Muscle layer of colon (tissue), 2 donors: ENCODE data around the gene RAET1G.
"Not testable (repeated sequence)": the region's sequence is repeated elsewhere in the genome, so short reads cannot be mapped to it uniquely, and the experiment has no call there.

Experiments used
- H3K27ac ChIP-seq: one replicate; pipeline ENCODE4 v1.7.0; 2013; ENCODE audit warnings: low read depth, mild to moderate bottlenecking, low read length, moderate library complexity
- H3K27me3 ChIP-seq, 2 donors: one replicate each; pipeline ENCODE4 v1.7.0; 2013; ENCODE audit warnings: low read length in 2 of 2, mild to moderate bottlenecking in 2 of 2; ENCODE audit not compliant: insufficient read depth in 2 of 2, control insufficient read depth in 1 of 2
- H3K36me3 ChIP-seq: one replicate; pipeline ENCODE4 v1.7.0; 2013; ENCODE audit warnings: mild to moderate bottlenecking, low read length; ENCODE audit not compliant: insufficient read depth
- H3K4me1 ChIP-seq: one replicate; pipeline ENCODE4 v1.7.0; 2013; ENCODE audit warnings: mild to moderate bottlenecking, low read length; ENCODE audit not compliant: insufficient read depth
- H3K4me3 ChIP-seq, 2 donors: one replicate each; pipeline ENCODE4 v1.7.0; 2013; ENCODE audit warnings: low read length in 2 of 2, low read depth in 1 of 2, mild to moderate bottlenecking in 1 of 2, moderate library complexity in 1 of 2
- H3K9ac ChIP-seq: one replicate; pipeline ENCODE4 v1.7.0; 2013; ENCODE audit warnings: low read length
- H3K9me3 ChIP-seq: one replicate; pipeline ENCODE4 v1.7.0; 2013; ENCODE audit warnings: mild to moderate bottlenecking, low read length
- donor health status: abdominal sarcoma.
- donor health status: Adenocarcinoma of cecum.

The RAET1G gene

DNA sequence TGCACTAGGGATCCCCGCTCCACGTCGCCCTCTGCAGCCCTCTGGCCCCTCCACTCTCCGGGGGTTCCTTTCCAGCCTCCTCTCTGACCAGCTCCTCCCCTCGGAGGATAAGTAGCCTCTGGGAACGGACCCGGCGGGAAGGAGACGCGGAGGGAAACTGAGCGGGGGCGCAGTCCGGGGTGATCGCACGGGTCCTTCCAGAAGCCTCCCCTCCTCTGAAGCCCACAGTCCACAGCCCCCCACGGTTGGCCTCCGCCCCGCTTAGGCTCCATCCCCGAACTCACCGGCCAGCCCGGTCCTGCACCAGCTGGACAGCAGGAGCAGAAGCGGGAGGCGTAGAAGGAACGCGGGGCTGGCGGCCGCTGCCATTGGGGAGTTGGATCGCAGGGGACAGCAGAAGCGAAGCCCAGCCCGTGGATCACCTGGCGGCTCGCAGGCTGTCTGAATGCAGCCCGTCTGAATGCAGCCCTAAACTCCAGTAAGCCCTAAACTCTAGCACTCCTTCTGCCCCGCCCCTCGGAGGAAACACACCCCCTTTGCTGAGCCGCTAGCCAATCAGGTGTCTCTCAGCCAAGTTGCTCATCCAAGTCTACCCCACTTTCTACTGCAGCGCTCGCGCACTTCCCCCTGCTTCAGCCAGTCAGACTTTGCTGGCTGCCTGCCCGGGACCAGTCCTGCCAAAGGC is at the start of gene RAET1G:
Gene RAET1G (minus strand): TSS at position 480 of the 685 bp plus-strand sequence. CDS start 111 bp downstream, at position 369.
- peaks cover 10 to 18% of the 10 kb centered on the region in 2 donors for H3K27me3 ChIP-seq
- no peak within 1 kb of the TSS for H3K27ac ChIP-seq
- peak within 1 kb of the TSS; percentile 65 to 71 for H3K4me3 ChIP-seq
- H3K4me1 ChIP-seq = peaks cover 5% of the 10 kb centered on the region
- no peaks in the 10 kb centered on the region for H3K36me3 ChIP-seq
- no peaks in the 10 kb centered on the region for H3K9me3 ChIP-seq
- no peak within 1 kb of the TSS for H3K9ac ChIP-seq

DNA sequence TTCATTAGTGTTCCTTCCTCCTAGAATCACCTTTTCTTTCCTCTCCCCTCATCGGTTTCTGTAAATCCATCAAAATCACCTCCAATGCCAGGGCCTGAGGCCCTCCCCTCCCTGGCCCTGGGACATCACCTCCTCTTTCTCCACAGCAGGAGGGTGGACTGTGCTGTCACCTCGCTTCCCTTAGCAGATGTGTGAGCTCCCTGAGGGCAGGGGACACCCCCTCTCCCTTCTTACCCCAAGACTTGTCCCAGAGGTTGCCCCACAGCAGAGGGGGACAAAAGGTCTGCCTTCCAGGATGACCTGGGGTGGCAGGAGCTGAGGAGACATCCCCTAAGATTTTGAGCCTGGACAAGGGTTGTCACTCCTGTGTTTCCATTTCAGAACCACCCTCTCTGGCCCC is 46.7 kb upstream of the RAET1G start:
- H3K9me3 ChIP-seq = no peaks in the 10 kb centered on the region
- H3K9ac ChIP-seq = no peak overlapping the region
- H3K4me3 ChIP-seq = no peak overlapping the region
- H3K36me3 ChIP-seq = no peaks in the 10 kb centered on the region
- H3K27ac ChIP-seq = no peak overlapping the region
- H3K27me3 ChIP-seq = peaks cover 30 to 37% of the 10 kb centered on the region in 2 donors
- H3K4me1 ChIP-seq = peaks cover 8% of the 10 kb centered on the region

GRCh38 chr6:149968909-149969308 is 46.0 kb upstream of the RAET1G start:
- peaks cover 38 to 40% of the 10 kb centered on the region in 2 donors for H3K27me3 ChIP-seq
- not testable (repeated sequence) for H3K4me3 ChIP-seq, H3K9ac ChIP-seq, H3K27ac ChIP-seq, H3K9me3 ChIP-seq, H3K36me3 ChIP-seq
- peaks cover 13% of the 10 kb centered on the region for H3K4me1 ChIP-seq

GRCh38 chr6:149967999-149968398 is 45.1 kb upstream of the RAET1G start:
- H3K27me3 ChIP-seq = peaks cover 46% of the 10 kb centered on the region in 2 donors
- not testable (repeated sequence) for H3K36me3 ChIP-seq, H3K9ac ChIP-seq, H3K4me3 ChIP-seq, H3K27ac ChIP-seq, H3K9me3 ChIP-seq
- peaks cover 13% of the 10 kb centered on the region for H3K4me1 ChIP-seq

- Histone ChIP-seq H3K36me3 (no peaks in the 10 kb centered on the region), H3K4me1 (peaks cover 13% of the 10 kb centered on the region), H3K9ac (no peak overlapping the region), H3K9me3 (no peaks in the 10 kb centered on the region), H3K4me3 (no peak overlapping the region), H3K27ac (no peak overlapping the region), H3K27me3 (peaks cover 50% of the 10 kb centered on the region in 2 donors)
Measured at GRCh38 chr6:149967591-149967990, 44.7 kb upstream of the RAET1G start.

DNA sequence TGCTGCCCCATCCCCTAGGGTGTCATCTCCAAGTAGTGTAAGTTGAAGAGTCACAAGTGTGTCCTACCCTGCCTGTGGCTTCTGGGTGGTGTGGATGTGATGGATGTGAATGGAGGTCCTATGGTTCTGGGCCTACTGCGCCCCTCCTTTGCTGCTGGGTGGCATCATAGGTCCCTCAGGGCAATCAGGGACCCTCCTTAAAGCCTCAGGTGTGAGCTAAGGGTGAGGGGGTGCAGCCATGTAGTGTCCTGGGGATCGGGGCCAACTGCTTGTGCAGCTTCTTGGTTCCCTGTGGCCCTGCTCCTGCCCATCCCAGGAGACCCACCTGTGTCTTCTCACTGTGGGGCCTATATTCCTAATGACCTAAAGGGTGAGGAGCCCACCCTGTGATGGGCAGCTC is 43.4 kb upstream of the RAET1G start:
- H3K4me3 ChIP-seq, H3K27ac ChIP-seq, H3K9me3 ChIP-seq, H3K9ac ChIP-seq, H3K36me3 ChIP-seq: not testable (repeated sequence)
- peaks cover 50 to 61% of the 10 kb centered on the region in 2 donors for H3K27me3 ChIP-seq
- peaks cover 13% of the 10 kb centered on the region for H3K4me1 ChIP-seq

DNA sequence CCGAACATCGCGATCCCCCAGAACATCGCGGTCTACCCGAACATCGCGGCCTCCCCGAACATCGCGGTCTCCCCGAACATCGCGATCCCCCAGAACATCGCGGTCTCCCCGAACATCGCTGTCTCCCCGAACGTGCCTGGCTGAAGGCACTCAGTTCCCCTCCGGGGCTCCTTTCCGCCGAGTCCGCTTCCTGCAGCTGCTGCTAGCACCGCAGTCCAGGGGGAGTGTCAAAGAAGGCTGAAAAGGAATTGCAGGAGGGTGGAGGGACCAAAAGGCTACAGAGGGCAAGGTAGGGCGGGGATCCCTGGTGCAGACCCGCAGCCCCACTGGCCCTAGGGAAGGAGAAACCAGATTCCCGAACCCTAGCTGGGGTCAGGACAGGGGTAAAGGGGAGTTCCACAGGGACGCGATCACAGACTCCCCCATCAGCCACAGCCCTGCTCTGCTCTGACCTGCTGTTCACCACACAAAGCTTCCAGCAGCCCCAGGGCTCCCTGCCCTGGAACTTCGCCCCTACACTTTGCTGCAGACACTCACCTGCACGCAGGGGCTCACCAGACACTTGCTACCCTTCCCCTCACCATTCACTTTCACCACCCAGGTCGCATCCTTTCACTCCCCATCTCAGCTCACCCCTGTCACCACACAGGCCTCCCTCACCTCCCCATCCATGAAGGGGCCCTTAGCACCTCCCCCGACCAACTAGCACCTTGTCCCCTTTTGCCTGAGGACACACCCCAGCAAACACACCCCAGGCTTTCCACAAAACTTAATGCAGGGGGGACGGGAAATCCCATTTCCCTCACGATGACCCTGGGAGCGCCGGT is 42.5 kb upstream of the RAET1G start:
- no peaks in the 10 kb centered on the region for H3K9me3 ChIP-seq
- no peaks in the 10 kb centered on the region for H3K36me3 ChIP-seq
- peak overlapping the region in 1 of 2 donors; percentile 41 for H3K4me3 ChIP-seq
- peaks cover 13% of the 10 kb centered on the region for H3K4me1 ChIP-seq
- H3K27ac ChIP-seq = no peak overlapping the region
- no peak overlapping the region for H3K9ac ChIP-seq
- H3K27me3 ChIP-seq = peaks cover 50 to 65% of the 10 kb centered on the region in 2 donors

GRCh38 chr6:149964308-149965193 is 41.6 kb upstream of the RAET1G start:
- Histone ChIP-seq H3K4me1 (peaks cover 13% of the 10 kb centered on the region), H3K36me3 (no peaks in the 10 kb centered on the region), H3K27me3 (peaks cover 45 to 67% of the 10 kb centered on the region in 2 donors), H3K9ac (no peak overlapping the region), H3K9me3 (no peaks in the 10 kb centered on the region), H3K27ac (no peak overlapping the region), H3K4me3 (peak overlapping the region; percentile 32 to 41)

GRCh38 chr6:149963462-149964307 is 40.8 kb upstream of the RAET1G start, which contains the start of gene ULBP1:
ULBP1 (plus strand) TSS chr6:149963943; CDS start chr6:149964050, 107 bp downstream.
- Histone ChIP-seq H3K4me1 (peaks cover 13% of the 10 kb centered on the region), H3K4me3 (peak within 1 kb of the TSS; percentile 32 to 41), H3K36me3 (no peaks in the 10 kb centered on the region), H3K9me3 (no peaks in the 10 kb centered on the region), H3K27ac (no peak within 1 kb of the TSS), H3K9ac (no peak within 1 kb of the TSS), H3K27me3 (peaks cover 45 to 67% of the 10 kb centered on the region in 2 donors)

GRCh38 chr6:149963212-149963461 is 40.2 kb upstream of the RAET1G start:
- Histone ChIP-seq H3K27me3 (peaks cover 45 to 67% of the 10 kb centered on the region in 2 donors), H3K36me3 (no peaks in the 10 kb centered on the region), H3K4me1 (peaks cover 13% of the 10 kb centered on the region), H3K27ac (no peak overlapping the region), H3K9ac (no peak overlapping the region), H3K4me3 (peak overlapping the region in 1 of 2 donors; percentile 41), H3K9me3 (no peaks in the 10 kb centered on the region)
